ENCODE measurements around the gene SP140.

DNA sequence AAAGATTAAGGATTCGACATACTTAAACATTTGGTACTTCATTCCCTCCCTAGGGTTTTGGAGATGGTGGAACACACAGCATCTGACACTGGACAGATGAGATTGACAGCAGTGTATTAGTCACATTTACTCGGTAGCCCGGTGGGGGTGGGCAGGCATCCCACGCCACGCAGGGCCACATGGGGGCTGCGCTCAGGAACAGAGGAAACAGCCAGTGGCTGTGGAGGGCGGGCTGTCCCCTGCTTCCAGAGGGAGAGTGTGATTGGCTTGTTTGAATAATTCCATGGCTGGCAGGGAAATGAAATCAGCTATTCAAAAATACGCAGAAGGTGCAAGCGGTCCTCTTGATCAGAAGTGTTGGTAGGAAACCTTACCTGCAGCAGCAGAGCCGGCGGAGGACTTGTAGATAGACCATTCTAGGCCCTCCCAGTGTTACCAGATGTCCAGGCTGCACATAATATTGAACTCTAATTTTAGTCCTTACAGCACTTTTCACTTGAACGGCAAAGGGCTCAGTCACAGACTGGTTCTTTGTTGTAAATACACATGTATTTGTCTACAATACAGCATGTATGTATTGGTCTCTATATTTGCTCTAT, 83.0 kb downstream of the SP140 start:
- TF ChIP-seq, protein P1, sequence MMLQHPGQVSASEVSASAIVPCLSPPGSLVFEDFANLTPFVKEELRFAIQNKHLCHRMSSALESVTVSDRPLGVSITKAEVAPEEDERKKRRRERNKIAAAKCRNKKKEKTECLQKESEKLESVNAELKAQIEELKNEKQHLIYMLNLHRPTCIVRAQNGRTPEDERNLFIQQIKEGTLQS (IDR thresholded peaks at IDR 0.05; ENCODE audit: borderline replicate concordance, extremely low read depth, low read depth, low read length): no peak
- TF ChIP-seq E4F1 (IDR thresholded peaks at IDR 0.05; ENCODE audit: borderline replicate concordance, partially characterized antibody): no peak
- TF ChIP-seq, protein P2, sequence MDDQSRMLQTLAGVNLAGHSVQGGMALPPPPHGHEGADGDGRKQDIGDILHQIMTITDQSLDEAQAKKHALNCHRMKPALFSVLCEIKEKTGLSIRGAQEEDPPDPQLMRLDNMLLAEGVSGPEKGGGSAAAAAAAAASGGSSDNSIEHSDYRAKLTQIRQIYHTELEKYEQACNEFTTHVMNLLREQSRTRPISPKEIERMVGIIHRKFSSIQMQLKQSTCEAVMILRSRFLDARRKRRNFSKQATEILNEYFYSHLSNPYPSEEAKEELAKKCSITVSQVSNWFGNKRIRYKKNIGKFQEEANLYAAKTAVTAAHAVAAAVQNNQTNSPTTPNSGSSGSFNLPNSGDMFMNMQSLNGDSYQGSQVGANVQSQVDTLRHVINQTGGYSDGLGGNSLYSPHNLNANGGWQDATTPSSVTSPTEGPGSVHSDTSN (IDR thresholded peaks at IDR 0.05; ENCODE audit: insufficient replicate concordance, low read depth, low read length): no peak
- TF ChIP-seq SRF (IDR thresholded peaks at IDR 0.05; ENCODE audit: low read depth in 2 of 2, low read length in 2 of 2): no peak
- no peak for TF ChIP-seq ZBTB33 (IDR thresholded peaks at IDR 0.05)
- TF ChIP-seq, protein P3, sequence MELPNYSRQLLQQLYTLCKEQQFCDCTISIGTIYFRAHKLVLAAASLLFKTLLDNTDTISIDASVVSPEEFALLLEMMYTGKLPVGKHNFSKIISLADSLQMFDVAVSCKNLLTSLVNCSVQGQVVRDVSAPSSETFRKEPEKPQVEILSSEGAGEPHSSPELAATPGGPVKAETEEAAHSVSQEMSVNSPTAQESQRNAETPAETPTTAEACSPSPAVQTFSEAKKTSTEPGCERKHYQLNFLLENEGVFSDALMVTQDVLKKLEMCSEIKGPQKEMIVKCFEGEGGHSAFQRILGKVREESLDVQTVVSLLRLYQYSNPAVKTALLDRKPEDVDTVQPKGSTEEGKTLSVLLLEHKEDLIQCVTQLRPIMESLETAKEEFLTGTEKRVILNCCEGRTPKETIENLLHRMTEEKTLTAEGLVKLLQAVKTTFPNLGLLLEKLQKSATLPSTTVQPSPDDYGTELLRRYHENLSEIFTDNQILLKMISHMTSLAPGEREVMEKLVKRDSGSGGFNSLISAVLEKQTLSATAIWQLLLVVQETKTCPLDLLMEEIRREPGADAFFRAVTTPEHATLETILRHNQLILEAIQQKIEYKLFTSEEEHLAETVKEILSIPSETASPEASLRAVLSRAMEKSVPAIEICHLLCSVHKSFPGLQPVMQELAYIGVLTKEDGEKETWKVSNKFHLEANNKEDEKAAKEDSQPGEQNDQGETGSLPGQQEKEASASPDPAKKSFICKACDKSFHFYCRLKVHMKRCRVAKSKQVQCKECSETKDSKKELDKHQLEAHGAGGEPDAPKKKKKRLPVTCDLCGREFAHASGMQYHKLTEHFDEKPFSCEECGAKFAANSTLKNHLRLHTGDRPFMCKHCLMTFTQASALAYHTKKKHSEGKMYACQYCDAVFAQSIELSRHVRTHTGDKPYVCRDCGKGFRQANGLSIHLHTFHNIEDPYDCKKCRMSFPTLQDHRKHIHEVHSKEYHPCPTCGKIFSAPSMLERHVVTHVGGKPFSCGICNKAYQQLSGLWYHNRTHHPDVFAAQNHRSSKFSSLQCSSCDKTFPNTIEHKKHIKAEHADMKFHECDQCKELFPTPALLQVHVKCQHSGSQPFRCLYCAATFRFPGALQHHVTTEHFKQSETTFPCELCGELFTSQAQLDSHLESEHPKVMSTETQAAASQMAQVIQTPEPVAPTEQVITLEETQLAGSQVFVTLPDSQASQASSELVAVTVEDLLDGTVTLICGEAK (IDR thresholded peaks at IDR 0.05; ENCODE audit: borderline replicate concordance): no peak
- TF ChIP-seq ZNF274 (IDR thresholded peaks at IDR 0.05; ENCODE audit: insufficient read depth, insufficient read length): no peak
- no peak for TF ChIP-seq DPF2 (IDR thresholded peaks at IDR 0.05)
- no peak for TF ChIP-seq STAT3 (IDR thresholded peaks at IDR 0.05; ENCODE audit: low read depth, low read length)
- TF ChIP-seq CTCF (IDR thresholded peaks at IDR 0.05 in 2 of 3, conservative IDR thresholded peaks at IDR 0.05 in 1 of 3; ENCODE audit: control insufficient read depth in 2 of 3, extremely low read depth in 1 of 3, insufficient read depth in 1 of 3, low read depth in 3 of 3, low read length in 3 of 3): no peak

Measured in GM12878 (cell line).